HEK293T (cell line): Measurements from ENCODE around the gene TMEM51.

Experiments used
- ARNT ChIP-seq: fragments of 450-650 bp; IDR thresholded peaks from 2 replicates; pipeline ENCODE4 v1.6.1; 2017; ENCODE audit warnings: mild to moderate bottlenecking
- BHLHE40 ChIP-seq: fragments of 450-650 bp; IDR thresholded peaks from 2 replicates; pipeline ENCODE4 v1.6.1; 2016; ENCODE audit warnings: mild to moderate bottlenecking, moderate library complexity, borderline replicate concordance
- CTBP1 ChIP-seq: fragments of 450-650 bp; IDR thresholded peaks from 2 replicates; pipeline ENCODE4 v1.6.1; 2016; ENCODE audit warnings: borderline replicate concordance
- FOXA1 ChIP-seq: fragments of 450-650 bp; IDR thresholded peaks from 2 replicates; pipeline ENCODE4 v1.6.1; 2016; ENCODE audit warnings: mild to moderate bottlenecking
- FOXK2 ChIP-seq: fragments of 450-650 bp; IDR thresholded peaks from 2 replicates; pipeline ENCODE4 v1.6.1; 2016; ENCODE audit warnings: mild to moderate bottlenecking
- FOXM1 ChIP-seq: fragments of 450-650 bp; IDR thresholded peaks from 2 replicates; pipeline ENCODE4 v1.6.1; 2017; ENCODE audit warnings: mild to moderate bottlenecking, borderline replicate concordance
- HDGF ChIP-seq: fragments of 450-650 bp; IDR thresholded peaks from 2 replicates; pipeline ENCODE4 v1.6.1; 2017; ENCODE audit warnings: antibody characterized with exemption, borderline replicate concordance
- PKNOX1 ChIP-seq: fragments of 450-650 bp; IDR thresholded peaks from 2 replicates; pipeline ENCODE4 v1.6.1; 2016
- SP1 ChIP-seq: fragments of 450-650 bp; IDR thresholded peaks from 2 replicates; pipeline ENCODE4 v1.6.1; 2017
- SUZ12 ChIP-seq: fragments of 450-650 bp; IDR thresholded peaks from 2 replicates; pipeline ENCODE4 v1.6.1; 2016; ENCODE audit warnings: mild to moderate bottlenecking
- TARDBP ChIP-seq: fragments of 450-650 bp; IDR thresholded peaks from 2 replicates; pipeline ENCODE4 v1.6.1; 2016

DNA sequence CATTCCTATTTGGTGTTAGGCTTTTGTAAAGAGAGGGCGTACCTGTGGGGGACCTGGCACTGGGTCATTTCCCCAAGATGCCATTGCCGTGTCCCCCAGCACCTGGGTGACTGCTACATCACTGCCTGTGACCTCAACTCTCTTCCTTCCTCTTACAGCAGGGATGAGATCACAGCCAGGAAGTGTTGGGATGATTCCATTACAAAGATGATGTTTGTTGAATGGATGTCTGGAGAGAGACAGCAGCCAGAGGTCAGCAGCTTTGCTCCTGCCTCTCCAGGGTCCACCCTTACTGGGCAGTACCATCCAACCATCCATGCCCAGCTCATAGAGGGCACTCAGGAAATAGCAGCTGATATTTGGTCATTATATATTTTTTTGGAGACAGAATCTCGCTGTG, 35.1 kb downstream of the TMEM51 start:
- TF ChIP-seq SUZ12 (no peak), CTBP1 (no peak), TARDBP (no peak), FOXA1 (no peak), FOXM1 (no peak), FOXK2 (no peak), HDGF (no peak), PKNOX1 (no peak), BHLHE40 (no peak), ARNT (no peak), SP1 (no peak)
